Ovary (tissue), 9 donors: Measurements from ENCODE around the gene STARD5. TPM values are rescaled to one million over a fixed set of nuclear protein-coding genes. Genes with fewer than 3 reads are reported as not detected.

Experiments used
- DNase-seq, 5 donors: peaks; one replicate each; pipeline ENCODE4 v3.0.0-alpha.2; 2019 to 2020
- H3K27ac ChIP-seq, 2 donors: fragments of 200-600 bp; one replicate each; pipeline versions ENCODE4 v1.5.1 to v1.8.0; 2019 to 2022
- H3K27me3 ChIP-seq: fragments of 200-600 bp; one replicate; pipeline ENCODE4 v1.8.0; 2022
- H3K36me3 ChIP-seq: fragments of 200-600 bp; sonication (generic); one replicate; pipeline ENCODE4 v1.5.1; 2019
- H3K4me1 ChIP-seq: one replicate; pipeline ENCODE4 v1.8.1; 2013; ENCODE audit warnings: mild to moderate bottlenecking, moderate library complexity; ENCODE audit not compliant: insufficient read depth
- H3K4me3 ChIP-seq: fragments of 200-600 bp; sonication (generic); one replicate; pipeline ENCODE4 v1.5.1; 2017
- H3K9me3 ChIP-seq, 2 donors: fragments of 200-600 bp in 1 of 2; sonication (generic) in 1 of 2; one replicate each; pipeline versions ENCODE4 v1.5.1 to v1.8.1; 2013 to 2019; ENCODE audit warnings: mild to moderate bottlenecking in 1 of 2, moderate library complexity in 1 of 2
- EP300 ChIP-seq: sonication (generic); formaldehyde crosslinking; IDR thresholded peaks from one replicate; pipeline ENCODE4 v1.6.1; 2017; ENCODE audit warnings: antibody characterized with exemption
- POLR2A ChIP-seq: fragments of 450-650 bp; IDR thresholded peaks from one replicate; pipeline ENCODE4 v1.6.1; 2017; ENCODE audit warnings: antibody characterized with exemption, mild to moderate bottlenecking, moderate library complexity
- WGBS, 3 donors: extraction: QIAGEN DNeasy Blood & Tissue Kit in 1 of 3; methylation state at CpG; one replicate each; pipeline versions ENCODE4 v1.1.5 to v1.1.7; 2013 to 2017; 5-methylcytosine and 5-hydroxymethylcytosine counted together
- intact Hi-C, 4 donors: fragments of 100-400 bp; cut with DNase I; formaldehyde crosslinking; loops; one replicate each; pipeline versions ENCODE4 v1.11.0 to v1.15.1; 2022 to 2023
- polyA plus RNA-seq, 2 donors: library from polyadenylated mRNA; stranded (reverse); fragments of 200-250 nt in 1 of 2; fragments of 350-450 nt in 1 of 2; fragmentation: Illumina TruSeq in 1 of 2; extraction: RNeasy Lipid Tissue Mini Kit (QIAGEN cat#74804) in 1 of 2; gene quantifications; one replicate each; pipeline ENCODE4 v1.2.3, GENCODE V29; 2013 to 2014
- total RNA-seq, 7 donors: library from RNA; depleted of rRNA in 2 of 7; stranded (reverse); fragments of >200 nt in 2 of 7; fragmentation: NEBNext Ultra II Directional in 3 of 7; extraction: Animal tissue kit (Norgen Biotek cat#: 25700) in 3 of 7; gene quantifications; one replicate each; pipeline versions ENCODE4 v1.1.0 to v1.2.4, GENCODE V29; 2016 to 2023
- TF ChIP-seq, protein P1 (sequence below), 3 donors: fragments of 450-650 bp in 2 of 3; fragments of 200-600 bp in 1 of 3; IDR thresholded peaks; one replicate each; pipeline versions ENCODE4 v1.5.1 to v1.8.0; 2016 to 2022; ENCODE audit warnings: antibody characterized with exemption in 3 of 3, mild to moderate bottlenecking in 1 of 3
- donor health status: DM: no; HTN: no; CAD: no; lungs with moderate emphysema.
- donor health status: DM: no; HTN: no; CAD: no.
- donor health status: Bipolar disorder and iron deficiency.
- donor health status: DM: yes; HTN: yes; CAD: no.
- donor health status: DM: no; HTN: no; CAD: no.
- donor health status: DM: yes; HTN: yes; CAD: no.

The STARD5 gene
- total and polyA plus RNA-seq, 9 donors = 3.8 to 9.4 (median 6.3) TPM

GRCh38 chr15:81265944-81266775 is 57.8 kb downstream of the STARD5 start:
- intact Hi-C loops = loop anchor here (2.0 to 10.0 kb wide), 4 partner anchors 109 to 491 kb away; partner anchors contain the start of gene CEMIP (in 1 of the 4)

GRCh38 chr15:81265256-81265943 is 58.5 kb downstream of the STARD5 start:
- Histone ChIP-seq H3K36me3 (no peaks in the 10 kb centered on the region), H3K9me3 (no peaks in the 10 kb centered on the region), H3K4me3 (no peak overlapping the region), H3K4me1 (no peaks in the 10 kb centered on the region), H3K27me3 (no peaks in the 10 kb centered on the region), H3K27ac (no peak overlapping the region)
- DNase-seq = no peak
- no peak for TF ChIP-seq EP300
- TF ChIP-seq POLR2A = no peak
- TF ChIP-seq, protein P1, sequence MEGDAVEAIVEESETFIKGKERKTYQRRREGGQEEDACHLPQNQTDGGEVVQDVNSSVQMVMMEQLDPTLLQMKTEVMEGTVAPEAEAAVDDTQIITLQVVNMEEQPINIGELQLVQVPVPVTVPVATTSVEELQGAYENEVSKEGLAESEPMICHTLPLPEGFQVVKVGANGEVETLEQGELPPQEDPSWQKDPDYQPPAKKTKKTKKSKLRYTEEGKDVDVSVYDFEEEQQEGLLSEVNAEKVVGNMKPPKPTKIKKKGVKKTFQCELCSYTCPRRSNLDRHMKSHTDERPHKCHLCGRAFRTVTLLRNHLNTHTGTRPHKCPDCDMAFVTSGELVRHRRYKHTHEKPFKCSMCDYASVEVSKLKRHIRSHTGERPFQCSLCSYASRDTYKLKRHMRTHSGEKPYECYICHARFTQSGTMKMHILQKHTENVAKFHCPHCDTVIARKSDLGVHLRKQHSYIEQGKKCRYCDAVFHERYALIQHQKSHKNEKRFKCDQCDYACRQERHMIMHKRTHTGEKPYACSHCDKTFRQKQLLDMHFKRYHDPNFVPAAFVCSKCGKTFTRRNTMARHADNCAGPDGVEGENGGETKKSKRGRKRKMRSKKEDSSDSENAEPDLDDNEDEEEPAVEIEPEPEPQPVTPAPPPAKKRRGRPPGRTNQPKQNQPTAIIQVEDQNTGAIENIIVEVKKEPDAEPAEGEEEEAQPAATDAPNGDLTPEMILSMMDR (IDR thresholded peaks at IDR 0.05) = no peak
- WGBS, 3 donors = 51 to 59% (median 57%) methylated on average over 12 of the region's 12 CpGs
- intact Hi-C loops = loop anchor here (5.0 to 10.0 kb wide), 3 partner anchors 108 to 491 kb away; partner anchors contain the start of gene CEMIP (in 1 of the 4)

More at GRCh38 chr15:81265944-81266775, 57.8 kb downstream of the STARD5 start:
- H3K9me3 ChIP-seq = no peaks in the 10 kb centered on the region
- H3K4me3 ChIP-seq = no peak overlapping the region
- no peaks in the 10 kb centered on the region for H3K27me3 ChIP-seq
- TF ChIP-seq POLR2A (no peak), EP300 (no peak)
- TF ChIP-seq, protein P1 (IDR thresholded peaks at IDR 0.05) = peak; percentile 61 to 82 (median 71)
- DNase-seq = peak; percentile 71 to 86 (median 82)
- WGBS, 3 donors = 9 to 11% (median 10%) methylated on average over 14 of the region's 14 CpGs
- no peaks in the 10 kb centered on the region for H3K4me1 ChIP-seq
- no peaks in the 10 kb centered on the region for H3K36me3 ChIP-seq
- H3K27ac ChIP-seq = no peak overlapping the region

GRCh38 chr15:81264072-81264857 is 59.7 kb downstream of the STARD5 start:
- Histone ChIP-seq H3K9me3 (no peaks in the 10 kb centered on the region), H3K4me3 (no peak overlapping the region), H3K4me1 (no peaks in the 10 kb centered on the region), H3K36me3 (no peaks in the 10 kb centered on the region), H3K27me3 (no peaks in the 10 kb centered on the region), H3K27ac (no peak overlapping the region)
- intact Hi-C loops = loop anchor here in 2 of 4 donors (5.0 to 10.0 kb wide), 2 partner anchors 107 to 489 kb away; partner anchors contain the start of gene CEMIP (in 1 of the 2)
- WGBS, 3 donors = 85 to 92% (median 89%) methylated on average over 6 of the region's 6 CpGs
- TF ChIP-seq, protein P1 (IDR thresholded peaks at IDR 0.05) = no peak
- TF ChIP-seq POLR2A = no peak
- TF ChIP-seq EP300 = no peak
- DNase-seq = no peak

DNA sequence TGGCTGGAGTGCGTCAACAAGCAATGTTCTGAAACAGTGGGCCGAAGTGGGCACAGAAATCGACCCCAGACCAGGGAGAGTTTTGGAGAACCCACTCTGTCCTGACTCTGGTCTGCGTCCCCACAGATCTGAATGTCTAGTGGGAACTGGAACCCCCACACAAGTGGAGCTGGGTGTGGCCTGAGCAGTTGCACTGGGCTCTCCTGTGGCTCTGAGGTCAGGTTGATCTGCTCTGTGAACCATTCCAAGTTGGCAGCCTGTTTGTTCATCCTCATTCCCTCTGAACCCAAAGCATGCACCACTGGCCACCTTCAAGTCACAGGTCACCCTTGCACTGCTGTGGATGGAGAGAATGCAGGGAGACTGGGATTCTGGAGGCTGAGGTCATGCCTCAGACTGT is 60.5 kb downstream of the STARD5 start:
- Histone ChIP-seq H3K4me1 (no peaks in the 10 kb centered on the region), H3K36me3 (no peaks in the 10 kb centered on the region), H3K4me3 (no peak overlapping the region), H3K9me3 (no peaks in the 10 kb centered on the region), H3K27me3 (no peaks in the 10 kb centered on the region), H3K27ac (no peak overlapping the region)
- 91 to 93% (median 91%) methylated on average over 4 of the region's 4 CpGs for WGBS, 3 donors
- TF ChIP-seq POLR2A (no peak), EP300 (no peak)
- TF ChIP-seq, protein P1 (IDR thresholded peaks at IDR 0.05) = no peak
- intact Hi-C loops = loop anchor here in 2 of 4 donors (5.0 to 10.0 kb wide), 2 partner anchors 106 to 489 kb away; partner anchors contain the start of gene CEMIP (in 1 of the 2)
- DNase-seq = no peak
